Activated CD4-positive, alpha-beta memory T cell treated with anti-CD3 and anti-CD28 coated beads for 36 hours (primary cell): Measurements from ENCODE around the gene SERPINI1. TPM values are rescaled to one million over a fixed set of nuclear protein-coding genes. Genes with fewer than 3 reads are reported as not detected.

Experiments used
- CTCF ChIA-PET: fragments of 350-600 bp; sonication (Branson Sonifier 250); formaldehyde crosslinking; loops from one replicate; lab custom pipeline; 2021; ENCODE audit warnings: antibody characterized with exemption, inconsistent platforms; lab: Charles Lee
- POLR2A ChIA-PET: fragments of 350-600 bp; sonication (Branson Sonifier 250); formaldehyde crosslinking; loops from one replicate; lab custom pipeline; 2021; ENCODE audit warnings: antibody characterized with exemption; lab: Charles Lee
- DNase-seq: peaks from one replicate; pipeline ENCODE4 v3.0.0-alpha.2; 2020
- H3K27ac Mint-ChIP-seq: one replicate; pipeline ENCODE4 v1.8.0; 2021; ENCODE audit warnings: mixed read lengths
- H3K27me3 Mint-ChIP-seq: one replicate; pipeline ENCODE4 v1.8.0; 2021; ENCODE audit warnings: mixed read lengths
- H3K36me3 Mint-ChIP-seq: one replicate; pipeline ENCODE4 v1.8.0; 2021; ENCODE audit warnings: mixed read lengths
- H3K4me1 Mint-ChIP-seq: one replicate; pipeline ENCODE4 v1.8.0; 2021; ENCODE audit warnings: low read depth, mixed read lengths
- H3K4me3 Mint-ChIP-seq: one replicate; pipeline ENCODE4 v1.8.0; 2021; ENCODE audit warnings: mild to moderate bottlenecking, mixed read lengths
- H3K9me3 Mint-ChIP-seq: one replicate; pipeline ENCODE4 v1.8.0; 2021; ENCODE audit warnings: mixed read lengths
- intact Hi-C: fragments of 100-400 bp; cut with micrococcal nuclease; formaldehyde crosslinking; loops from one replicate; pipeline ENCODE4 v1.15.1; 2023
- total RNA-seq, 2 experiments: library from RNA; stranded (reverse); gene quantifications; one replicate each; pipeline ENCODE4 v1.2.3, GENCODE V29; 2021

SERPINI1 gene
- total RNA-seq, 2 experiments from 2014 or later: 2.3 to 3.0 TPM

DNA sequence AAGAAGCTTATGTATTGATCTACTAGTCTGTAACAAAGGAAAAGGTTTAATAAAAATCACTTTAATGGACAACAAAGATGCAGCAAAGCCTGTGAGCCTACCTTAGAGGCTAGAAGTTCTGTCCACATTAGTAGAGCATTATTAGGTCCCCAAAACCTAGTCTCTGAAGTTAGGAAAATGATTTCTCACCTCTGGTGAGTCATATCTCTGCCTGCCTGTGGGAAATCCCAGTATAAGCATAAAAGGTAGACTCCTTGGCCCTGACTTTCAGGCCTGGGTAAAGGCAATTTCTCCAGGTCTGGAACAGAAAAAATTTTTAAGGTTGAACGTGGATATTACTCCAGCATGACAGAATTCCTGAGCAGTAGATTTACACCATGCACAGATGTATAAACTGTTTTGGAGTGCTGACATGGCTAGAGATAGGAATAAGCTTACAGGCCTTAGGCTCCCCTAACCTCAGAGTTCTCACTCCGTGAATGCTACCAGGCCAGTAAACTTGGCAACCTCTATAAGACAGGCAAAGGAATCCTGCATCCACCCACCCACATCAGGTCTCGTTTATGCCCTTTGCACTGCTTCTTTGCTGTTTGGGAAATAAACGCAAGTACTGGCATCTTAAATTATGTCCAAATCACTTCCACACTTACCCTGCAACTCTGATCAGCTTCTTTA lies 104.1 kb downstream of the SERPINI1 start:
- Mint-ChIP-seq H3K27ac (no peak overlapping the region), H3K27me3 (peaks cover 5% of the 10 kb centered on the region), H3K4me1 (no peaks in the 10 kb centered on the region), H3K9me3 (no peaks in the 10 kb centered on the region), H3K4me3 (no peak overlapping the region), H3K36me3 (no peaks in the 10 kb centered on the region)
- ChIA-PET CTCF (no interaction called here), POLR2A (no interaction called here)
- intact Hi-C loops: no loop called here
- no peak for DNase-seq

DNA sequence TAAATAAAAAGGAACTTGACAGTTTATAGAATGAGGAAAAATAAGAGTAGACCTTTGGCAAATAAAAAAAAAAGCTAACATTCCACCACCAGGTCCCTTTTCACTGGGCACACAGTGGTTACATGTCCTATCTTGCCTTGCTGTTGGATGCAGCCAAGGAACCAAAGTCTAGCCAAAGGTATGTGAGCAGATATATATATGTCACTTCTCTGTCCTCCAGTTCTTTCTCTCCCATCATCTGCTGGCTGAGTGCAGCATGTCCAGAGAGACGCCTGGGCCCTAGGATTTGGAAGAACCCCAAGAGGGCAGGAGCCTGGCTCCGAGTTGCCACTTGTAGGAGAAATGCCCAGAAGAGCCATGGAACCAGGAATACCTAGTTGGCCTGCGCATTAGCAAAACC lies 104.7 kb downstream of the SERPINI1 start:
- Mint-ChIP-seq H3K9me3 (no peaks in the 10 kb centered on the region), H3K4me3 (no peak overlapping the region), H3K4me1 (no peaks in the 10 kb centered on the region), H3K27ac (no peak overlapping the region), H3K36me3 (no peaks in the 10 kb centered on the region), H3K27me3 (peaks cover 5% of the 10 kb centered on the region)
- no peak for DNase-seq
- intact Hi-C loops: no loop called here
- ChIA-PET CTCF (no interaction called here), POLR2A (no interaction called here)

DNA sequence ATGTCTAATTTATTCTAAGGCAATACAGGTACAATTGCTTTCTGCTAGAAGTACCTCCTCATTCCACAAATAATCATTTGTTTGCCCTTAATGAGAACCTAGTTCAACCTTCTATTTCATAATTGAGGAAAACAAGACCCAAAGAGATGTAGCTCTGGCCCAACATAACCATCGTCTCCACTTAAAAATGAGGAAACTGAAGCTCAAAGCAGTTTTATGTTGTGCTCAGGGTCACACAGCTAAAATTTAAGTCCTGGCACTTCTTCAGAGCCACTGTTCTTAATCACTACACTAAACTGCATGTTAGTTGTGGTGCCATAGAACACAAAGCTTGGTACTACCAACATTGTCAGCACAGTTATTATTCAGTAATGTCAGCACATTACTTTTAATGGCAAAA lies 108.0 kb downstream of the SERPINI1 start:
- Mint-ChIP-seq H3K4me1 (no peaks in the 10 kb centered on the region), H3K36me3 (no peaks in the 10 kb centered on the region), H3K27ac (no peak overlapping the region), H3K27me3 (peaks cover 2% of the 10 kb centered on the region), H3K9me3 (no peaks in the 10 kb centered on the region), H3K4me3 (no peak overlapping the region)
- ChIA-PET CTCF (no interaction called here), POLR2A (no interaction called here)
- intact Hi-C loops: no loop called here
- DNase-seq: no peak

DNA sequence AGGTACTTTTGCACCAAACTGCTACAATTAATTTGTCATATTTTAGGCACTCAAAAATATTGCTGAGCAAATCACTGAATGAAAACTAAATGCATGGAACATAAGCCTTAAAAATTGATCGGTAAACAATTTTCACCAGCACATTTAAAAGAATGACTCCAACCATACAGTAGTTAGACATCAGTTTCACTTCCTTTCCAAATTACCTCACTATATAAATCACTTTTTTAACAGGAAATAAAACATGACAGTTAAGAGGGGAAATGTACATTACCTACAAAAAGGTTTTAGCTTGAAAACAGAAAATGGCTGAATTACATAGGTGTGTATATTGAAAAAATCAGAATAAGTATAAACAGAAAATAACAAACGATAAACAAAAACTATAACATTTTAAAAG lies 108.4 kb downstream of the SERPINI1 start:
- Mint-ChIP-seq H3K27me3 (peaks cover 2% of the 10 kb centered on the region), H3K27ac (no peak overlapping the region), H3K9me3 (no peaks in the 10 kb centered on the region), H3K4me1 (no peaks in the 10 kb centered on the region), H3K4me3 (no peak overlapping the region), H3K36me3 (no peaks in the 10 kb centered on the region)
- no peak for DNase-seq
- ChIA-PET CTCF (no interaction called here), POLR2A (no interaction called here)
- intact Hi-C loops: no loop called here

DNA sequence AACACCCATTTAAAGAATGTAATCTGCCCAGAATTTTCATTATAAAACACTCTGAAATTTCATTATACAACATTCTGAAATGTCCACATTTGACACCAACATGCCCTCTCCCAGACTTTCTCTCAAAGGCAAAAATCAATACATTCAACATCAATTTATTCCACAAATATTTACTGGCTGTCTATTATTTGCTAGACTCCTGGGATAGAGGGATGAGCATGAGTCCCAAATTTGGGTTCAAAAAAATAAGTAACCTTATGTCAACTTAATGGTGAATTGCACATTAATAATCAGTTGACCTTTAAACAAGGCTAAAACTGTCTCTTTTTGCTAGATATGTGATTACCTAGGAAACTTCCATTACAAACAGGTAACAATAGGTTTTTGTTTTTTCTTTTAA lies 109.0 kb downstream of the SERPINI1 start:
- Mint-ChIP-seq H3K9me3 (no peaks in the 10 kb centered on the region), H3K4me3 (no peak overlapping the region), H3K27me3 (peaks cover 2% of the 10 kb centered on the region), H3K27ac (no peak overlapping the region), H3K36me3 (no peaks in the 10 kb centered on the region), H3K4me1 (no peaks in the 10 kb centered on the region)
- ChIA-PET POLR2A (no interaction called here), CTCF (no interaction called here)
- intact Hi-C loops: no loop called here
- no peak for DNase-seq

DNA sequence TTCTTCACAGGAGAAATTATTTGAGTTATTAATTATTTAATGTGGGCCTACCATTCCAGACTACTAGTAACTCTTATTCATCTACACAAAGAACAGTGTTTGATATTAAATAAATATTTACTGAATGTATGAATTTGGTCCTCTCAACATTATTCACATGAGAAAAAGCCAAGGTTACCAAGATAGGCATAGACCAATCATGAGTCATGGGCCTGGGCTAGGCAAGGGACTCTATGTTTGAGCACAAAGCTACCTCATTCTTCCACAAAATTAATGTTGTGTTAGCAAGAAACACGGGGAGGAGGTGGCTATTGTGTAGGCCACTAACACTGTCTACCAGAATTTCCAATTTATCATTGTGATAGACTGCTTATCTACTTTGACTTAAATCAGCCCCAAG lies 115.7 kb downstream of the SERPINI1 start:
- Mint-ChIP-seq H3K4me3 (no peak overlapping the region), H3K36me3 (no peaks in the 10 kb centered on the region), H3K9me3 (no peaks in the 10 kb centered on the region), H3K27me3 (no peaks in the 10 kb centered on the region), H3K27ac (no peak overlapping the region), H3K4me1 (no peaks in the 10 kb centered on the region)
- CTCF ChIA-PET: no interaction called here
- DNase-seq: no peak
- POLR2A ChIA-PET: no interaction called here
- intact Hi-C loops: no loop called here

DNA sequence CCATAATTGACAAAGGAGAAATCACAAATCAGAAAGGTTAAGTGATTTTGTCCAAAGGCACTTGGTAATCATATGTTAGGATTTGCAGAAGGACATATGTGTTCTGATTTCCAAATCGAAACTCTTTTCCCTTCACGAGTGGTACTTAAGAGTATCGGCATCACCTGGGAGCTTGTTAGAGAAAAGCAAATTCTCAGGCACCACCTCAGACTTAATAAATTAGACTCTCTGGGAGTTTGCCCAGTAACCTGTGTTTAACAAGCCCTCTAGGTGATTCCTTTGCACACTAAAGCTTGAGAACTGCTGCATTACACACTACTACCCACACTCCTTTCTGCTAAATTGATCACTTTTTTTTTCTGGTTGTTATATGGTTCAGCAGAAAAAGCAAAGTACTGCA lies 116.2 kb downstream of the SERPINI1 start:
- no peaks in the 10 kb centered on the region for H3K4me1 Mint-ChIP-seq
- ChIA-PET POLR2A (no interaction called here), CTCF (no interaction called here)
- H3K36me3 Mint-ChIP-seq: no peaks in the 10 kb centered on the region
- H3K4me3 Mint-ChIP-seq: no peak overlapping the region
- no peak for DNase-seq
- no peak overlapping the region for H3K27ac Mint-ChIP-seq
- intact Hi-C loops: no loop called here
- H3K27me3 Mint-ChIP-seq: no peaks in the 10 kb centered on the region
- H3K9me3 Mint-ChIP-seq: no peaks in the 10 kb centered on the region

DNA sequence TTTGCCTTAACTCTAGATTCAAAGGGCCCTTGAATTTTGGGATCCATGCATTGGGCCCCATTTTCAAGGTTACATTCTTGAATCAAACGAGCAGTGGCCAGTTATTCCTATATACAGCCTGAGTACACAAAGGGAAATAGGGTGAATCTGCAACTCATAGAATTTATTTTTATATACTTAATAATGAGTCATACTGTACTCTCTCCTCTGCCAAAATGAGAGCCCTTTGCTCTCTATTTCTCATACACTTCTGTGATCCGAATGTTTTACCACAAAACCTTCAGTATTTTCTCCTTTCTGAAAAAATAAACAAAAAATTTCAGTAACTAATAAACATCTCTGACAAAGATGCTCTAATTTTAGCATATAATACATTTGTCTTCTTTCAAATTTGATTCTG lies 116.7 kb downstream of the SERPINI1 start:
- intact Hi-C loops: no loop called here
- Mint-ChIP-seq H3K27ac (no peak overlapping the region), H3K36me3 (no peaks in the 10 kb centered on the region), H3K4me3 (no peak overlapping the region), H3K9me3 (no peaks in the 10 kb centered on the region), H3K4me1 (no peaks in the 10 kb centered on the region), H3K27me3 (no peaks in the 10 kb centered on the region)
- CTCF ChIA-PET: no interaction called here
- POLR2A ChIA-PET: no interaction called here
- no peak for DNase-seq

DNA sequence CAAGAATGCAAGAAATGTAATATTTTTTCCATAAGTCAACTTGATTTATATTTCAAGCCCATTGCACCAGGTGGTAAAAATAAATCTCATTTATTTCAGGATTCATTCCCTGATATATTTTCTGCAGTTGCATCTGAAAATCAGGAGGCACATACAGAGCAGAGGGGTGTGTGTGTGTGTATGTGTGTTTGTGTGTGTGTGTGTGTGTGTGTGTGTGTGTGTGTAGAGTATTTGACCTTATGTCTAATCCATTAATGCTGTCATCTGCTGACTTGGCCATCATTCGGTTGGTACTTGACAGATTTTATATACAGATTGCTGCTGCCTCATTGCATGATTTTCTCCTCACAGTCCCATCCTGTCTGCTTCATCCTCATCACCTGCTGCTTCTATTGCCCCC lies 118.5 kb downstream of the SERPINI1 start:
- ChIA-PET CTCF (no interaction called here), POLR2A (no interaction called here)
- H3K4me3 Mint-ChIP-seq: no peak overlapping the region
- H3K4me1 Mint-ChIP-seq: no peaks in the 10 kb centered on the region
- H3K27me3 Mint-ChIP-seq: no peaks in the 10 kb centered on the region
- no peaks in the 10 kb centered on the region for H3K36me3 Mint-ChIP-seq
- no peak for DNase-seq
- intact Hi-C loops: no loop called here
- H3K9me3 Mint-ChIP-seq: no peaks in the 10 kb centered on the region
- H3K27ac Mint-ChIP-seq: no peak overlapping the region

DNA sequence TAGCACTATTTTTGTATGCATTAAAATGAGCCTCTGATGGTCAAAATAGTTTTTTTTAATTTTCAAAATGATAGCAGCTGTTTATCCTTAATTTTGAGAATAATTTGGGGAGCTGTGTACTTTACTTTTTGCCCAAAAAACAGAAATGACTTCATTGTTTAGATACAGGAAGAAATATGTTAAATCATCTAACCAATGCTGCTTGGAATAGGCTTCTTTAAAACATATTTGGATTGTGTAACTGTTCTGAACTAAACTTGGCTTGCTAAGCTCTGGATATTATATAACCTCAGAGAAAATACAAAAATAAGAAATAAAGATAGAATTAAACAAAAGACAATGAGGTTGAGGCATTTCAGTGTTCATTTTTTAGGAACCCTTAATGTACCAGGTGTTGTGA lies 119.3 kb downstream of the SERPINI1 start:
- CTCF ChIA-PET: interaction anchor here (1.0 kb wide), 1 partner anchor 27 kb away, joined by 3 read pairs; no protein-coding TSS in a partner anchor
- H3K4me1 Mint-ChIP-seq: no peaks in the 10 kb centered on the region
- POLR2A ChIA-PET: no interaction called here
- H3K9me3 Mint-ChIP-seq: no peaks in the 10 kb centered on the region
- H3K27ac Mint-ChIP-seq: no peak overlapping the region
- intact Hi-C loops: no loop called here
- H3K27me3 Mint-ChIP-seq: no peaks in the 10 kb centered on the region
- no peak for DNase-seq
- H3K4me3 Mint-ChIP-seq: no peak overlapping the region
- no peaks in the 10 kb centered on the region for H3K36me3 Mint-ChIP-seq

DNA sequence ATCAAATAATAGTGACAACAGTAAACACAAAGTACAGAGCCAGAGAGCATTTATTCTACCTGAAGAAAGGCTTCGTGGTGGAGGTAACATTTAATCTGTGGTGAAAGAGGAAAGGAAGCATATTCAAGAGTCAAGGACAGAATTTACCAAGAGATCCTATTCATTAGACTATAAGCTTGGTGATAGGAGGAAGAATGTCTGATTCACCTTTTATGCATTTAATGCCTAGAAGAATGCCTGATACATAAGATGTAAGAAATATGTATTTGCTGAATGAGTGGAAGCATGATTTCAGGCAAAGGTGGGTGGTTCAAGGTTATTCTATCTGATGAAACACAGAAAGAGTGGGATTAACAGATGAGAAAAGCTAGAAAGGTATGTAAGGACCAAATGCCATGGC lies 119.8 kb downstream of the SERPINI1 start:
- no peak for DNase-seq
- no peak overlapping the region for H3K27ac Mint-ChIP-seq
- ChIA-PET POLR2A (no interaction called here), CTCF (interaction anchor here (1.0 kb wide), 1 partner anchor 26 kb away, joined by 3 read pairs; no protein-coding TSS in a partner anchor)
- no peaks in the 10 kb centered on the region for H3K9me3 Mint-ChIP-seq
- no peaks in the 10 kb centered on the region for H3K27me3 Mint-ChIP-seq
- no peaks in the 10 kb centered on the region for H3K36me3 Mint-ChIP-seq
- H3K4me1 Mint-ChIP-seq: no peaks in the 10 kb centered on the region
- H3K4me3 Mint-ChIP-seq: no peak overlapping the region
- intact Hi-C loops: no loop called here

DNA sequence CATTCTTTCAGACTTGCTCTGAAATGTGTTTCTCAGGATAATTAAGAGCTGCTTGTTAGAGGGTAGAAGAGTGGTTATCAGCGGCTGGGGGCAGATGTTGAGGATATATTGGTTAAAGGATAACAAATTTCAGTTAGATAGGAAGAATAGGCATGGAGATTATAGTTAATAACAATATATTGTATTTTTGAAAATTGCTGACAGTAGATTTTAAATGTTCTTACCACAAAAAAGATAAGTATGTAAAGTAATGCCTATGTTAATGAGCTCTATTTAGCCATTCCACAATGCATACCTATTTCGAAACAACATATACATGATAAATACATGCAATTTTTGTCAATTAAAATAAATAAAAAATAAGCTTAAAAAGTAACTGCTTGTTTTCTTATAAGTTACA lies 123.3 kb downstream of the SERPINI1 start:
- ChIA-PET POLR2A (no interaction called here), CTCF (no interaction called here)
- Mint-ChIP-seq H3K9me3 (no peaks in the 10 kb centered on the region), H3K27ac (no peak overlapping the region), H3K4me1 (no peaks in the 10 kb centered on the region), H3K27me3 (no peaks in the 10 kb centered on the region), H3K4me3 (no peak overlapping the region), H3K36me3 (no peaks in the 10 kb centered on the region)
- intact Hi-C loops: no loop called here
- DNase-seq: no peak

DNA sequence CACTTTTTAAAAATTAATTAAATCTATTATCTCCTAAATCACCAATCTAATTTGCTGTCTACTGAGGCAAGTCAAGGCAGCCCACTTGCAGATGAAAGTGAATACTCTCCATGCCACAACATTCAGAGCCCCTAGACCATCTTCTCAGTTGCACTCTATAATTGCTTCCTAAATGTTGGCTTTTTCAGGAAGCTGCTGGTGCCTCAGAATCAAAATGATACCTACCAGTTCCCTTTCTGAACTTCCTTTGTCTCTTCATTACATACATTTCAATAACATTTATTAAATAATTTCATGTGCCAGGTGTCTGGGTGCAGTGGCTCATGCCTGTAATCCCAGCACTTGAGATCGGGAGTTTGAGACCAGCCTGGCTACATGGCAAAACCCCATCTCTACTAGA lies 124.1 kb downstream of the SERPINI1 start:
- Mint-ChIP-seq H3K36me3 (no peaks in the 10 kb centered on the region), H3K27me3 (no peaks in the 10 kb centered on the region), H3K9me3 (no peaks in the 10 kb centered on the region), H3K4me3 (no peak overlapping the region), H3K27ac (no peak overlapping the region), H3K4me1 (no peaks in the 10 kb centered on the region)
- intact Hi-C loops: no loop called here
- ChIA-PET CTCF (no interaction called here), POLR2A (no interaction called here)
- no peak for DNase-seq
